ENCODE results near the gene CCDC12.

The CCDC12 gene

DNA sequence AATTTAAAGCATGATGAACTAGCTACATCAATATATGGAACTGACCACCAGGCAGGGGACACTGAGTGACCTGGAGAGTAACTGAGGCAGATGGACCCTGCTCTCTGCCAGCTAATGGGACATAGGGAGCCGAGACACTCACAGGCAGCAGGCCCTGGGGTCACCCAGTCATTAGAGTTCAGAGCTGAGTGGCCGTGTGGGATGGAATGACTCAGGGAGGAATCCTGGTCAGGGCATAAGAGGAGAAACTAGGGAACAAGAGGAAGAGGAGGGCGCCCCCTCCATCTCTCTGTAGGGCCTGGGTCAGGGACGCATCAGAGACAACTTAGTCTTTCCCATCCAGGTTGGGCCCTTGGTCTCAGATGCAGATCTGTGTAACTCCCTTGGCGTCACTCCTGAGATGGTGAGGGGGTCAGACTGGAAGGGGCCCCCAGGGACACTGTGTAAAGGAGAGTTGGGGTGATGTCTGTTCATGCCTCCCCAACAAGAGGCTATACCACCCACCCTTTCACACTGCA is 39.8 kb downstream of the CCDC12 start:
- no peak for DNase-seq (ENCODE audit: low read depth in 2 of 2)

- DNase-seq (ENCODE audit: low read depth in 2 of 2) = no peak
These were observed 40.5 kb downstream of the CCDC12 start for GRCh38 chr3:46935989-46936558.

DNA sequence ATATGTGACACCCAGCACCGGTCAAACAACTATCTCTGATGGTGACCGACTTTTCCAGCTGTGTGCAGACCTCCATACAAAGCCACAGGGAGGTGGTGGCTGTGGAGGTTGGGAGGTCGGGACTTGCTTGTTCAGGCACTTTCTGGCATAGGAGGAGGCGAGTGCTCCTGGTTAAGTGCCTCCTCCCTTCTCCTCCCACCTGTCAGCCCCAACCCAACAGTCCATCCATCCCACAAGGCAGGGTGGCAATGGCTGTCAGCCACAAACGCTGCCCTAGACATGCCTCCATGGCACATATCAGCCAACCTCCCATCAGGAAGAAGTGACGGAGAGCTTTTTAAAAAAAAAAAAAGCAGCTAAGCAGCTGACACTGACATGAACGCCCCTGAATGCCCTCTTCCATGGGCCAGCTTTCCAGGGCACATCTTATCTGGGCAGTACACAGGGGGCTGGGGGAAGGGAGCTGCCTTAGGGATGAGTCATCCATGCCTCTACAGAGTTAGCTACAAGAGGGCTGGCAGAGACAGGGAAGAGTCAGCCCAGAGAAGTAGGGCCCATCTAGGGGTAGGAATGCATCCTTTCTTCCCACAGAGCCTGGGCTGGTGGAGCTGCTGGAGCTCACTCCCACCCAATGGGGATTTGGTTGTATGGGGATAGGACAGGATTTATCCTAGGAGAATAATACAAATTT is 41.2 kb downstream of the CCDC12 start:
- no peak for DNase-seq (ENCODE audit: low read depth in 2 of 2)

DNA sequence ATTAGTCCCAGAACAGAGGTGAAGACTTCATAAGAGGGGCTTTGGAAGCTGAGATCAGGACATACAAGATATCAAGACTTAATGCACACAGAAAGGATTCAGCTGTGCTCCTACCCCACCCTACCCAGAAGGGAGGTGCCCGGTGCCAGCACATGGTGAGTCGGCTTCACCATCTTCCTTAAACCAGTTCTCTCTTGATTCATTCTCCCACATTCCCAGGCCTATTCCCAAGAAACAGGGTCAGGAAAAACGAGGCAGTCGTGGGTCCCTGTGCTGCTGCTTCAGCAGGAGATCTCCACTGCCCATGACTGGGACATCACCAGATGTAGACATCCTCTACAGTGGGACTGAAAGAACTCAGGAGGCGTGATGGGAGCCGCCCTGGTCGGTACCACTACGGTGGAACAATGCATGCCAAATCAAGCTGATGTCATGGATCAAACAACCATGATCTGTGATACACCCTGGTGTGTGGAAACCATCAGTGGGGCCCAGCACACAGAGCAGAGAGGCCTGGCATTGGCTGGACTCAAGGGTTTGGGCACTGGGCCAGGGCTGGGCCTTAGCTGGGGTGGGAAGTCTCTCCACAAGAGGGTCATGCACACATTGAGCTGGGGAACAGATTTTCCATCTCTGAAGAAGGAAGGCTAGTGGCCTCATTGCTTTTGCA is 41.9 kb downstream of the CCDC12 start:
- no peak for DNase-seq (ENCODE audit: low read depth in 2 of 2)

GRCh38 chr3:46934072-46934471 is 42.5 kb downstream of the CCDC12 start:
- no peak for DNase-seq (ENCODE audit: low read depth in 2 of 2)

DNA sequence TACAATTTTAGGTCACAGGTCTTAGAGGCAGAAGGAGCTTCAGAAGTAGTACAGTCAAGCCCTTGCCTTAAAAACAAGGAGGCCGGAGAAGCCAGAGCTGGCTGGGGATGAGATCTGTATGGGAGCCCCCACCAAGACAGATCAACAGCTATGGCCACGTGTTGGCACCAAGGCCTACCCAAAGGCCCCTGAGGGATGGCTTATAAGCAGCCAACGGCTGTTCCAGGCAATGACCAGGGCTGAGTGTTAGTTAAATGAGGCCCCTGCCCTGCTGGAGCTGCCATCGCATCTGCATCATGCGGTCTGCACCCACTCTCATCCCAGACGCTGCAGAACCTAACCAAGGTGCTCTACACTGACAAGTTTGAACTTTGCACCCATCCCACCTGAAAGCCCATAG is 43.3 kb downstream of the CCDC12 start:
- DNase-seq (ENCODE audit: low read depth in 2 of 2) = no peak

DNA sequence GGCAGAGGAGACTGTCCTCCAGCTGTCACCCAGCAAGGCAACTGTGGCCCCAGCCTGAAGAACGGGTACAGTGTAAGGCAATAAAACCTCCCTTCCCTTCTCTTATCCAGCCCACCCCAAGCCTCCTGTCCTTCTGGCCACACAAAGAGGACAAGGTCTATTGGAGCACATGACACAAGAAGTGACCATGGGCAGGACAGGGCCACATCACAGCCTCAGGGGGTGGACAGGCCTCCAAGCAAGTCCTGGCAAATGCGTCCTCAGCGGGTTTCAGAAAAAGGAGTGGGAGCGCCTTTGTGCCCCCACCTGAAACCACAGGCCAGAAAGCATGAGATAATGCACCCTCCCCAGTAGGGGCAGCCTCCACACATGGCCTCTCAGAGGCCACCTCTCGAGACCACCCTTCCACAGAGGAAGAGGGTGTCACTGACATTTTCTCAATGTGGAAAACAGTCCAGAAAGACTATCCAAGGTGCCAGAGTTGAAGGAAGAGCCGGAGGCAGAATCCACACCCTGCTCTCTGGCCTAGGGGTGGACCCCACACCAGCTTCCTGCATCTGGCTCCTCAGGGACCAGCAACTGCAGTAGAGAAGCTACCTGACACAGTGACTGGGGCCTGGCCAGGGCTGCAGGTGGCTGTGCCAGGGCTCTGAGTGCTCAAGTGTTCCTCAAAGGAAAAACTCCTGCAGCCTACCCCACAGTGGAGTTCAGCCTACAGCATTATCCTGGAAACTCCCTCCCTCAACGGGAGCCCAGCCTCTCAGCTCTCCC is 43.9 kb downstream of the CCDC12 start:
- DNase-seq (ENCODE audit: low read depth in 2 of 2) = no peak

GRCh38 chr3:46931631-46932331 is 44.8 kb downstream of the CCDC12 start:
- no peak for DNase-seq (ENCODE audit: low read depth in 2 of 2)

DNA sequence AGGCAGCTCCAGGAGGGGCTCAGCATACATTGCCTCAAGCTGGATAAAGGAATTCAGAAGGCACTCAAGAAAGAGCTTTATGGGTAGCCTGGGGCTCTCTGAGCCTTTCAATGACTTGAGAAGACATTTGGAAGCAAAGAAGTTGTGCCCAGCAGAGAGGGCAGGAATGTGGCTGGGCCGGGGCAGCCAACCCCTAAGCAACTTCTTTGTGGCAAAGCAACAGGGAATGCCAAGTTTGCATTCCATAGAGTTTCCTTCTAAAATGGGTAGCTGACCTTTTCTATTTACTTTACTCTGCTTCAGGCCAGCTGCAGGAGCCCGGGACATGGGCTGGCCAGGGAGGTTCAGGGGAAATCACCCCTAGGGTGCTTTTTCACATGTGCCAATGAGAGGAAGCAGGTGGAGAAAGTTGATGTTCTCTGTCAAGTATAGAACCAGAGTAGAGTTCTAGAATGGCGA is 45.6 kb downstream of the CCDC12 start:
- DNase-seq (ENCODE audit: low read depth in 2 of 2) = no peak

- DNase-seq (ENCODE audit: low read depth in 2 of 2) = no peak
These were observed 46.2 kb downstream of the CCDC12 start for GRCh38 chr3:46930166-46930944.

- DNase-seq (ENCODE audit: low read depth in 2 of 2) = no peak
These were observed 47.2 kb downstream of the CCDC12 start for GRCh38 chr3:46929324-46929723.

- DNase-seq (ENCODE audit: low read depth in 2 of 2) = no peak
These were observed 48.3 kb downstream of the CCDC12 start for GRCh38 chr3:46928282-46928681.

DNA sequence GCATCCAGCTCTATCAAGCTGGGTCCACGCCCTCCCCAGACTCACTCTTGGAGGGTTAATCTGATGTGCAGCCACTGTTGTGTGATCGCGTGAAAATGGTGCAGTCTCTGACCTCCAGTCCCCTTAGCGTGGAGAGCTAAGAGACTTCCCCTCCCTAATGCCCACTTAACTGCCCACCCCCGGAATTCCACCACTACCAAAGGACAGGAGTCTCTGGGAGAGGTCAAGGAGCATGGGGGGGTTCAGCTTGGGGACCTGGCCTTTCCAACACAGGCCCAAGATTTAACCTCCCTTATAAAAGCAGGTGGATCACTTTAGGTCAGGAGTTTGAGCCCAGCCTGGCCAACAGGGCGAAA is 48.8 kb downstream of the CCDC12 start:
- DNase-seq (ENCODE audit: low read depth in 2 of 2) = no peak

GRCh38 chr3:46926871-46927717 is 49.5 kb downstream of the CCDC12 start:
- no peak for DNase-seq (ENCODE audit: low read depth in 2 of 2)

GRCh38 chr3:46926447-46926846 is 50.1 kb downstream of the CCDC12 start:
- DNase-seq (ENCODE audit: low read depth in 2 of 2) = no peak

DNA sequence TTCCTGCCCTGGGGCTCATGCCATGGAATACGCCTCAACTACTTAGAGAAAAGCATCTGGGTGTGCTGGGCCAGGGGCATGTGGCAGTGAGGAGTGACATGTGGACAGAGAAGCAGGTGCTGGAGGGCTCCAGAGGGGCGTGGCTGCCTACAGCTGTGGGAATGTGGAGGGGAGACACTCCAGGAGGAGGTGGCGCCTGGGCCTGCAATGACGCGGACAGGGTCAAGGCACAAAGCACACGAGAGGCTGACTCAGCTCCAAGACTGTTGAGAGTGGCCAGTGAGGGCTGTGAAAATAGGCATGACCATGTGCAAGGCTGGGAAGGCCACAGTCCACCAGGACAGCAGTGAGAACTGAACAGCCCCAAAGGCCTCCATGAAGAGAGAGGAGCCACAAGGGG is 50.5 kb downstream of the CCDC12 start:
- DNase-seq (ENCODE audit: low read depth in 2 of 2) = no peak

- no peak for DNase-seq (ENCODE audit: low read depth in 2 of 2)
These were observed 51.0 kb downstream of the CCDC12 start for GRCh38 chr3:46925585-46925934.

DNA sequence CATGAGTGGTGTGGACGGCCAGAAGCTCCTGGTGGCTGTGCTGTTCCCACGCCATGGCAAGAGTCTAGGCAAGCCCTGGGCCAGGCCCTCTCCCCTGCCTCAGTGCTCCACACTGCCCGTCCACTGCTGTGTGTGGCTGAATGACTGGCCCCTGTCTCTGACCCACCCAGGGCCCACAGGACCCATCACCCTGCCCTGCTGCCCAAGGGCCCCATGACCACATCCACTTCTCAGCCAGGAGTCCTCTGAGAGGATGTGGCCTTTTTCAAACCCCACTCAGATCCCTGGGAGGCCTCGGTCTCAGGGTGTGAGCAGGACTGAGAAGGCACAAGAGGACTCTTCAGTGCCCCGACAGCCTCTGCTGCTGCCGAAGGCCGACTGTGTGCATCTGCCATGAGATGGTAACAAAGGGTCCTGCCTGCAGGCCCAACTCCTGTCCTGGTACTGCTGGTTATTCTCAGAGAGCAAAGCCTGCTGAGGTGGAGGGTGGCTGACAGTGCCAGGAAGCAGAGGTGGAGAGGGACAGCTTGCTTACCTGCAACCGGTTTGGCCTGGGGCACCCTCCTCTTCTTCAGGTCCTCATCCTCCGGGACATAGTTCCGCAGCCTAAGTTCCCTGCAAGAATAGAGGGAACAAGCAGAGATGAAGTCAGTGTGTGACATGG is 51.5 kb downstream of the CCDC12 start:
- DNase-seq (ENCODE audit: low read depth in 2 of 2) = no peak

DNA sequence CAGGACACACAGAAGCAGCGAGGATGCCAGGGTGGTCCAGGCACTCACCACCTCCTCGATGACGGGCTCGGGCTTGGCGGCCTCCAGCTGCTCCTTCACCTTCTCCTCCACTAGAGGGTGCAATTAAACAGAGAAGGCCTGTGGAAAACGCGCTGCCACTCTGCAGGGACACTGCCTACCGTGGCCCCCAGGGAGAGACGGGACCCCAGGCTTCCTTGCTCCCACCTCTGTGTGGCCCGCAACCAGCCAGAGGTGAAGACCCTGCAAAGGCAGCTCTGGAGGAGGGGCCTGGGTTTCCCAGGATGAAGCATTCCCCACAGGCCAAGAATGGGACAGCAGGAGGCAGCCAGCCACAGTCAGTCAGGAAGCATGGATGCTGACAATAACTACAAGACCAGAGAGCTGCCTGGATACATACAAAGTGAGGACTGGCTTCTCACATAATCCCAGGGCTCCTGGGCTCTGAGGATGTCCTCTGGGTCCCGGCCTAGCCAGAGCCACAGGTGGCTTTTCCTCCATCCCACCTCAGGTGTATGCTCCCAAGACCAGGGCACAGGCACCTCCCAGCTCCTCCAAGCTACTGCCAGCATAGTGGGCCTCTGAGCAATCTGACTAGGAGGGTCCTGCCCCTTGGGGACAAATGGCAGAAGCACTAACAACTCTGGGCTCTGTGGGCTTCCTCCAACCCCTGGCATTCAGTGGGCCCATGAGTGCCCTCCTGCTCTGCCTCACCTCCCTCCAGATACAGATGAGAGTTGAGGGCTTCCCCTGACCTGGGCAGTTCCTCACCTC is 52.8 kb downstream of the CCDC12 start:
- no peak for DNase-seq (ENCODE audit: low read depth in 2 of 2)

Data from stimulated activated CD8-positive, alpha-beta memory T cell treated with anti-CD3 and anti-CD28 coated beads, Interleukin-2, amount 100 ng/mL, for 48 hours (primary cell).